SK-N-MC (cell line): ENCODE measurements around the gene CDK6.

Source experiments
- DNase-seq: peaks from one replicate; pipeline ENCODE4 v3.0.0-alpha.2; 2011; ENCODE audit warnings: low read depth, low spot score
- H3K27ac ChIP-seq: fragments of 200-600 bp; sonication (generic); 2 replicates; pipeline ENCODE4 v1.5.1; 2016; ENCODE audit warnings: mixed run types
- H3K36me3 ChIP-seq: fragments of 200-600 bp; sonication (generic); 2 replicates; pipeline ENCODE4 v1.6.1; 2017; ENCODE audit warnings: antibody characterized with exemption, low read length, mixed read lengths; ENCODE audit not compliant: insufficient read depth
- H3K4me3 ChIP-seq: fragments of 200-600 bp; sonication (generic); 2 replicates; pipeline ENCODE4 v1.5.1; 2016
- H3K9ac ChIP-seq: fragments of 200-600 bp; sonication (generic); 2 replicates; pipeline ENCODE4 v1.8.0; 2017; ENCODE audit warnings: mixed run types, mixed read lengths; ENCODE audit not compliant: insufficient read length
- H3K9me3 ChIP-seq: fragments of 200-600 bp; sonication (generic); 2 replicates; pipeline ENCODE4 v1.6.1; 2017; ENCODE audit warnings: low read depth, mild to moderate bottlenecking, antibody characterized with exemption, low read length, moderate library complexity, mixed read lengths
- EZH2 ChIP-seq: fragments of 200-600 bp; sonication (generic); IDR thresholded peaks from one replicate; pipeline ENCODE4 v1.6.1; 2017; ENCODE audit warnings: antibody characterized with exemption
- FOXP2 ChIP-seq: optimal IDR thresholded peaks from 2 replicates; pipeline ENCODE3; 2011; ENCODE audit warnings: mild to moderate bottlenecking, moderate library complexity; ENCODE audit not compliant: insufficient read depth; ENCODE audit errors: extremely low read length, control extremely low read depth
- POLR2AphosphoS5 ChIP-seq: IDR thresholded peaks from 2 replicates; pipeline ENCODE4 v1.6.1; 2012; ENCODE audit warnings: mild to moderate bottlenecking, low read depth, low read length, borderline replicate concordance

The CDK6 gene

DNA sequence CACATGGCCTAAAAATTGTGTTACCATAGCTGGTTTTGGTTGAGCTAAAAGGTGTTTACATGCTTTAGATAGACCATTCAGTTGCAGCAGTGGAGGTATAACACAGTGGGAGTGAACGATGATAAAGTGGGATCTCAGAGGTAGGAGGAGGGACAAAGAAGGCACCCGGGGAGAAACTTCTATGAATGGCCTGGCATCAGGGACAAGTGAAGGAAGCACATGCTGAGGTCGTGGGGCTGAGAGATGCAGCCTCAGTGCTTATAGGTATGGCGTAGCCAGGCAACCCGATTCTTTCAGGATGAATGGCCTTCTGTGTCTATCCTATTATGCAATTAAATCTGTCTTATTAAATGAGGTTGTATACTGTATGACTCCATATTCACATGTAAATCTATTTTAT, 3.9 kb upstream of the CDK6 start:
- H3K27ac ChIP-seq, result no peak overlapping the region
- DNase-seq, result no peak
- no peaks in the 10 kb centered on the region for H3K36me3 ChIP-seq
- TF ChIP-seq POLR2AphosphoS5 (no peak), FOXP2 (no peak), EZH2 (no peak)
- H3K9me3 ChIP-seq, result no peaks in the 10 kb centered on the region
- H3K4me3 ChIP-seq, result no peak overlapping the region
- H3K9ac ChIP-seq, result no peak overlapping the region

DNA sequence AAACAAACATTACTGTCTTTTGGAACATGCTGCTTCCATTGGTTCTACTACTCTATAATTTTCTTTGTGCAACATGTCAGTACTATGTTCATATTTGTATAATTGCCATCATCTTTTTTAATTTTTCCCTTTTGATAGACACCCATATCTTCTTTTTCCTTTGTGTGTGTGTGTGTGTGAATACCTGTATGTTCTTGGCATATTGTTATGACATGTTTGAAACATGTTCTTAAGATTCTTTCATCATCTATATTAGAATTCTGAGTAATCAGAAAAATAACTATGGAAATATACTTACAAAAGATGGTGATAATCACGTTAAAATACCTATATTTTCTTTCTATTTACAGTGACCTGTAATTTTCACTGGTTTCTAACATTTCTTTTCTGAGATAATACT, 3.5 kb upstream of the CDK6 start:
- H3K36me3 ChIP-seq, result no peaks in the 10 kb centered on the region
- no peaks in the 10 kb centered on the region for H3K9me3 ChIP-seq
- no peak overlapping the region for H3K4me3 ChIP-seq
- DNase-seq, result no peak
- no peak overlapping the region for H3K27ac ChIP-seq
- no peak for TF ChIP-seq EZH2
- no peak for TF ChIP-seq POLR2AphosphoS5
- TF ChIP-seq FOXP2, result no peak
- H3K9ac ChIP-seq, result no peak overlapping the region

DNA sequence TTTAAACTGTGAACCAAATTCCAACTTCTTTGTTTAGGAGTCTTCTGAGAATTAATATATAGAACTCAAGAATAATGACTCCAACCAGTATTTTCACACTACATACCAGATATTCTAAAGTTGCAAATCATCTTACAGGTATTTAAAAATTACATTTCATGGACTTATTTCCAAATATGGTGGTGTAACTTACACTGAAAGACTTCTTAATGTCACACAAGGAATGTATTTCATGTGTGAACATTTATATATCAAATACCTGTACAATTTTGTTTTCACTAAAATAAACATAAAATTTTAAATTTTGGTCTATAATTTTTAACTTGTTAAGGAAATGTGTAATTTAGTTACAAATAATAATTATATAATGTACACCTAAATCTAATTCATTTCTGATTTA, 2.6 kb upstream of the CDK6 start:
- Histone ChIP-seq H3K9me3 (no peaks in the 10 kb centered on the region), H3K9ac (no peak overlapping the region), H3K4me3 (no peak overlapping the region), H3K27ac (no peak overlapping the region), H3K36me3 (no peaks in the 10 kb centered on the region)
- no peak for DNase-seq
- TF ChIP-seq POLR2AphosphoS5 (no peak), EZH2 (no peak), FOXP2 (no peak)

DNA sequence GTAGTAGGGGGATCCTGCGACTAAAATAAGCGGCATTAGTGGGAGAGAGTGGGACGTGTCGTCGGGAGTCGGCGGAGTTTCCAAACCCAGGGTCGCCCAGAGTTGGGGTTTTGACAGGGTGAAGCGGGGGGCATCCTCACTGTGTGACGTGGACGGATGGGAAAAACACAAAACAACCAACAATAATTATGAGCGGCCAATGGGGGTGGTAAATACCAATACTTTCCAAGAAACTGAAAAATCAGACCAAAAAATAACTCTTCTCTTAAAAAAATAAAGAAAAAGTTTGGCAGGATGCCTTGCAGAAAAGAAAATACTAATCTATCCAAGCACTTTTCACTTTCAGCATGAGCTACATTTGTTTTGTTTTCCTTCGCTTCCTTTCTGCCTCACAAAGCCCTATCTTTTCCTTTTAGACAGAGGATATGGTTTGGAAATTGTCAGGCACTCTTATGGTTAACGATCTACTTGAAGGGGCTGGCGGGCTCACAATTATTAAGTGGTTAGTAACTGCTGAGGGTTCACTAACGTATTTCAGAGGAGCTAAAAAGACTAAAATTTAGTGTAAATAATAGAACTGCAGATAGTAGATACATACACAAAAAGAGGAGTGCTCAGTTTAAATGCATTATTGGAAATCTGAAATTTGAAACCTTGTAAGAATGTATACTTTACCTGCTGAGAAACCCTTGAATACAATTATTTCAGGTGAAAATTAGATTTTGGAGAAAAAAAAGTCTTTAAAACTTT, 802 bp upstream of the CDK6 start:
- peak overlapping the region; percentile 96 for H3K4me3 ChIP-seq
- TF ChIP-seq POLR2AphosphoS5 (no peak), FOXP2 (no peak), EZH2 (no peak)
- no peak overlapping the region for H3K27ac ChIP-seq
- H3K9ac ChIP-seq, result no peak overlapping the region
- no peaks in the 10 kb centered on the region for H3K9me3 ChIP-seq
- no peak for DNase-seq
- no peaks in the 10 kb centered on the region for H3K36me3 ChIP-seq

DNA sequence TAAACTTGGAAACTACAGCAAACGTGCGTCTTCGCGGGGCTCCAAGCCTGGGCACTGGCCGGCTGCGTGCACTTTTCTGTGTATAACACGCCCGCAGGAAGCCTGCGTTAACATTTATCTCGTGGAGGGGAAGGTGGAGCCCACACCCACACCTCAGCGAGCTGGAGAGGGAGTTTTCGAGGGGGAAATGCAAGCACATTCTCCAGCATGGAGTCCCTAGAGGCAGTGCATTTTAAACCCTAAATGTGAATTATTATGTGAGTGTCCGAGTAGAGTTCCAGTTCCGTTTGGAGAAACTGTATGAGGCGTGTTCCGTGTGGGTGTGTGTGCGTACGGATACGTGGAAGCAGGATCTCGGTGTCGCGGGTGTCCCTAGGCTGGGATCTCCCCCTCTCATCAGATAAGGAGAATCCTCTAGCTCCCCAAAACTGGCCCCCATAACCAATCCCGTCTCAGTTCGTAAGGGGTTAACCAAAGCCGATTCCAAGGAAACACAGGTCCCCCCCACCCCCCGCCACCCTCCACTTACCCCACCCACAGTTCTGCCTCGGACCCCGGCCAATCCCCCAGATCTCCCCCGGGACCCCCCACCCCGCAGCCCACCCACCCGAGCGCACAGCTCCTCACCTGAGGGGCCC, 403 bp downstream of the CDK6 start:
- DNase-seq, result no peak
- H3K9ac ChIP-seq, result peak overlapping the region; percentile 13
- H3K36me3 ChIP-seq, result no peaks in the 10 kb centered on the region
- TF ChIP-seq EZH2 (no peak), FOXP2 (no peak), POLR2AphosphoS5 (no peak)
- H3K27ac ChIP-seq, result no peak overlapping the region
- H3K4me3 ChIP-seq, result peak overlapping the region; percentile 96
- no peaks in the 10 kb centered on the region for H3K9me3 ChIP-seq

DNA sequence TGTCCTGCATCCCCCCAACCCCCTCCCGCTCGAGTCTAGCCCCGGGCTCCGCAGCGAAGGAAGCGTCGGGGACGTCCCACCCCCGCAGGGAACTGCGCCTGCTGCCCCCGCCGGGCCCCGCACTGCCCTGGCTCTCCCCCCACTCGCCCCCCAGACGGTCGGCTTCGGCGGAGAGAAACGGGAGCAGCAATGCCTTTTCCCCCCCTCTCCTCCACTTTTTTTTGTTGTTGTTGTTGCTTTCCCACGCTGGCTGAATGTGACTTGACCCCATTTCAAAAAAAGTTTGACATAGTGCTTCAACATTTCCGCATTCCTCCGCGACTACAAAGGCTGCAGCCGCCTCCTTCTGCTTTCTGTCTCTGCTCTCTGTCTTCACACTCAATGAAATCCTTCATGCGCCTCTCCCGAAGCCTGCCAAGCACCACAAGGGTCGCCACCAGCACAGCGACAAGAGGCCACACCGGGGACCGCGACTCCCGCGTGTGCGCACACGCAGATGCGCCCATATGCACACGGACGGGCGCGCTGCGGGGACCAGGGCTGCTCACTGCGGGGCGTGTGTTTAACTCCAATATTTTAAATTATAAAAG, 1.0 kb downstream of the CDK6 start:
- no peaks in the 10 kb centered on the region for H3K9me3 ChIP-seq
- TF ChIP-seq FOXP2 (no peak), POLR2AphosphoS5 (no peak), EZH2 (no peak)
- peak overlapping the region; percentile 96 for H3K4me3 ChIP-seq
- H3K9ac ChIP-seq, result peak overlapping the region; percentile 13
- H3K36me3 ChIP-seq, result no peaks in the 10 kb centered on the region
- no peak overlapping the region for H3K27ac ChIP-seq
- DNase-seq, result no peak

DNA sequence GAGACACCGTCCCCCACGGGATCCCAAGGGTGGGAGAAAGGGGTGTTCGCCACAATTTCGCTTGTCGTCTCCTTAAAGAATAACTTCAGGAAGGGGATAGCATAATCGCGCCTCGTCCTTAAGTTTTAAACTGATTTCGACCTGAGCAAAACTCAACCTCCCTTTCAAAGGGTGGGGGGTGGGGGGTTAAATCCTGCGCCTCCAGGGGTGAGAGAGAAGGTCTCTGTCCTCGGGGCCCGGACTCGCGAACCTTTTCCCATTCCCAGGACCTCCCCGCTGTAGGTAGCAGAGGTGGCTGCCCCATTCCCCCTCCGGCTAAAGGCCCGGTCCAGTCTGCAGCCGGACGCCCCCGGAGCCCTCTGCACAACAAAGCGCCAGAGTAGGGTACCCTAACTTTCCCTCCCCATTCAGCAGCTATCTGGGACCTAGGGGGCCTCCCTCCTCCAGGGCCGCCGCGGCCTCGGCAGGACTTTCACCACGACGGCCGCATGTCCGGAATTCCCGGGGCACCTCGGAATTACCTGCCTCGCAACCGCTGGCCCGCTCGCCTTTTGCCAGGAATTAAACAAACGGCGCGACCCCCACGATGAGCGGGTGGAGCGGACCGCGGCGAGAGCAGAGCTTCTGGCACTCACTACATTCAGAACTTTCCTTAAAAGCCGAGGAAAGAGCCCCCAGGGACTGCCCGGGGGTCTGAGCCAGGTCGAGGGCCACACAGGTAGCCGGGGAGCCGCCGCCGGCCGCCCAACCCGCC, 1.7 kb downstream of the CDK6 start:
- Histone ChIP-seq H3K4me3 (peak overlapping the region; percentile 96), H3K27ac (no peak overlapping the region), H3K9me3 (no peaks in the 10 kb centered on the region), H3K9ac (no peak overlapping the region), H3K36me3 (no peaks in the 10 kb centered on the region)
- no peak for DNase-seq
- TF ChIP-seq FOXP2 (no peak), POLR2AphosphoS5 (no peak), EZH2 (no peak)
